ENCODE measurements around the gene FHIT.

DNA sequence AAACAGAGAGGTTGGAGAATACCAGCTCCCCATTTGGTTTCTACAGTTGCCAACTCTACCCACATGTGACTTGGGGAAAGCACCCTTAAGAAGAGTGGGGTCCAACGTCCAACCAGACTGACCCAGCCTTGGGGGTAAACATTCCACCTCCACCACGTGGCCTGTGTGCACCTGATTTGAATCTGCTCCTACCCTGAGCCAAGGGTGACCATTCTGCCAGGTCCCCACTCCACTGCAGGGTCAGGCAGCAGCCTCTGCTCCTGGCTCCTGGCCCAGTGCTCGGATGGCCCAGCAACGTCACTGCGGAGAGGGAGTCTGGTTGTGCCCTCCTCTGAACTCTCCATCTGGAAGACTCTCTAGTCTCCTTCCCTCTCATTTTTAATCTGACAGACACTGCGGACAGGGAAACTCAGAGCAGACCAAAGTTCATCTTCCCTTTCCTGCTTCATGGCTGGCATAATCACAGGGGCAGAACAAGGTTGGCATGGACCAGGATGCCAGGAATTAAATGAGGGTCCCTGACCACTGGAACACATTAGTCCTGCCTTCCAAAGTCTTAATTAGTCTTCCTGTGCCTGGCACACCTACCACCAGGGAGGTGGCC lies 29.4 kb downstream of the FHIT start:
- TF ChIP-seq, protein P1, sequence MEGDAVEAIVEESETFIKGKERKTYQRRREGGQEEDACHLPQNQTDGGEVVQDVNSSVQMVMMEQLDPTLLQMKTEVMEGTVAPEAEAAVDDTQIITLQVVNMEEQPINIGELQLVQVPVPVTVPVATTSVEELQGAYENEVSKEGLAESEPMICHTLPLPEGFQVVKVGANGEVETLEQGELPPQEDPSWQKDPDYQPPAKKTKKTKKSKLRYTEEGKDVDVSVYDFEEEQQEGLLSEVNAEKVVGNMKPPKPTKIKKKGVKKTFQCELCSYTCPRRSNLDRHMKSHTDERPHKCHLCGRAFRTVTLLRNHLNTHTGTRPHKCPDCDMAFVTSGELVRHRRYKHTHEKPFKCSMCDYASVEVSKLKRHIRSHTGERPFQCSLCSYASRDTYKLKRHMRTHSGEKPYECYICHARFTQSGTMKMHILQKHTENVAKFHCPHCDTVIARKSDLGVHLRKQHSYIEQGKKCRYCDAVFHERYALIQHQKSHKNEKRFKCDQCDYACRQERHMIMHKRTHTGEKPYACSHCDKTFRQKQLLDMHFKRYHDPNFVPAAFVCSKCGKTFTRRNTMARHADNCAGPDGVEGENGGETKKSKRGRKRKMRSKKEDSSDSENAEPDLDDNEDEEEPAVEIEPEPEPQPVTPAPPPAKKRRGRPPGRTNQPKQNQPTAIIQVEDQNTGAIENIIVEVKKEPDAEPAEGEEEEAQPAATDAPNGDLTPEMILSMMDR (conservative IDR thresholded peaks at IDR 0.05): no peak
- no peak for TF ChIP-seq EZH2 (IDR thresholded peaks at IDR 0.05; ENCODE audit: low read depth)

Measured in PC-9 (cell line).